Hepatocyte (in vitro differentiated cells): ENCODE data around the gene CIC.

Source experiments
- CTCF ChIP-seq: fragments of 200-600 bp; sonication (generic); IDR thresholded peaks from 2 replicates; pipeline ENCODE4 v1.5.1; 2016; ENCODE audit warnings: antibody characterized with exemption, mild to moderate bottlenecking; ENCODE audit not compliant: poor library complexity
- EZH2 ChIP-seq: fragments of 200-600 bp; sonication (generic); IDR thresholded peaks from 2 replicates; pipeline ENCODE4 v1.6.1; 2016; ENCODE audit warnings: antibody characterized with exemption, mild to moderate bottlenecking, borderline replicate concordance
- EZH2phosphoT487 ChIP-seq: fragments of 200-600 bp; sonication (generic); IDR thresholded peaks from one replicate; pipeline ENCODE4 v1.6.1; 2018; ENCODE audit warnings: antibody characterized with exemption, mild to moderate bottlenecking, low read depth, moderate library complexity; ENCODE audit not compliant: unreplicated experiment, severe bottlenecking

- TF ChIP-seq CTCF = no peak
- TF ChIP-seq EZH2 = no peak
- no peak for TF ChIP-seq EZH2phosphoT487
Observed at GRCh38 chr19:42295342-42295741, 26.3 kb downstream of the CIC start.
